NCI-H82 treated with DMSO at 0.1 percent for 48 hours (cell line): ENCODE results near the gene DNAJB2.
"Not testable (repeated sequence)": the region's sequence is repeated elsewhere in the genome, so short reads cannot be mapped to it uniquely, and the experiment has no call there.

Experiments used
- DNase-seq: peaks from one replicate; lab custom pipeline; 2025; ENCODE audit not compliant: unreplicated experiment; lab: John Stamatoyannopoulos, UW

Gene DNAJB2

GRCh38 chr2:219284501-219285372, 5.6 kb downstream of the DNAJB2 start:
- no peak for DNase-seq

- no peak for DNase-seq
Measured at GRCh38 chr2:219285373-219285735, 6.2 kb downstream of the DNAJB2 start.

DNA sequence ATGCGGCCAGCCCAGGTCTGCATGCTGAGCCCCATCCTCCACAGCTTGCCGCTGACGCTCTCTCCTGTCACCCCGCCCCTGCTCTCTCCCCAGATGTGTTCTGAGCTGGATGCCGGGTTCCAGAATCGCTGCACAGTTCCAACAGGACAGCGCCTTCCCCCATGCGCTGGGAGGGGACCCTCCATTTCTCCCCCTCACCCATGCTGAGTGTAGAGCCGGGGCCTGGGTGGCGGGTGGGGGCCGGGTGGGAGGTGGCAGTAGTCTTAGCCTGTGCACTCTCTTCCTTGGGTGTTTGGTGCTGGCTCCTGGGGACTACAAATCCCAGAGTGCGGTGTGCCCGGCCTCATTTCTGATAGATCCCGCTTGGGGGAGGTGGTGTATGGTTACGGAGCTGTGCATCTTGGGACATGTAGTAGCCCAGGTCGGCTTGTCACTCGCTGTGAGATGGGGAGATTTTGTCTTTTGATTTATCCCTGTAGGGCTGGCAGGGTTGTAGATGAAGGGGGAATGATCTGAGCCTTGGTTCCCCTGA, 6.8 kb downstream of the DNAJB2 start:
- DNase-seq, result no peak

- no peak for DNase-seq
Measured at GRCh38 chr2:219286436-219287115, 7.4 kb downstream of the DNAJB2 start.

DNA sequence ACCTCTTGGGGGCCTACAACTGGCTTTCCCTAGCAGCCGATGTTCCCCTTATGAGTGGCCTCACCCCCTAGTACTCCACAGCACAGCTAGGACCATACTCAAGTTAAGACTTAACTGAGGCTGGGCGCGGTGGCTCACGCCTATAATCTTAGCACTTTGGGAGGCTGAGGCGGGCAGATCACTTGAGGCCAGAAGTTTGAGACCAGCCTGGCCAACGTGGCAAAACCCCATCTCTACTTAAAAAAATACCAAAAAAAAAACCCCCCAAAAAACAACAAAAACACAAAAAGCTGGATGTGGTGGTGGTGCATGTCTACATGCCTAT, 7.9 kb downstream of the DNAJB2 start:
- DNase-seq, result not testable (repeated sequence)

GRCh38 chr2:219287580-219288265, 8.6 kb downstream of the DNAJB2 start:
- no peak for DNase-seq

- no peak for DNase-seq
Measured at GRCh38 chr2:219289195-219289536, 10.0 kb downstream of the DNAJB2 start.

- no peak for DNase-seq
Measured at GRCh38 chr2:219289537-219290361, 10.6 kb downstream of the DNAJB2 start.

DNA sequence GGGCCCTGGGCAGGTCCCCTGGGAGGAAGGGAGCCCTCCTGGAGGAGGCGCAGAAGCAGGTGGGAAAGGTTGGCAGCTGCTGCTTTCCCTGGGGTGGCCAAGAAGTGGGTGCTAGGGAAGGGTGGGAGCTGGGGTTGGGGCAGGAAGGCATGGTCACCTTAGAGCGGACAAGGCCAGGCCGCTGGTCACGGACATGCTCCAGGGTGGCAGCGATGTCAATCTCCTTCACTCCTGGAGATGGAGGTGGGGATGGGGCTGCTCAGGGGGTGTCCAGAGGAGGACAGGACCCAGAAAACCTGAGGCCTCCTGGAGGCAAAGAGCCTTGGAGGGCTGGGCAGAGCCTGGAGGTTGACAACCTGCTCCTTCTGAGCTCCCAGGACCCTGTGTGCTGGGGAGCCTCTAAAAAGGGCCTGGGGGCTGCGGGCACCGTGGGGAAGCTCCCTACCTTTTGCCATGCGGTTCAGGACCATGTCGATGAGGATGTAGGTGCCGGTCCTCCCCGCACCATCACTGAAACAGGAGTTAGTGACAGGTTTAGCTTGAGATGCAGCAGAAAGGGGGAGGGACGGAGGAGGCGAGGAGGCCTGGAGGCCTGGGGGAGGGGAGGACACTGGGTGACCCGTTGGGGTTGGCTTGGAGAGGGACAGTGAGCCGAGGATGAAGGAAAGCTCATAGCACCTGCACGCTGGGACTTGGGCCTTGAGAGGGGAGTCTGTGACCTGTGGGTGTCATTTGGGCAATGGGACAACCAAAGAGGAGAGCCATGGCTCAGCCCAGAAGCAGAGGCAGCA, 11.4 kb downstream of the DNAJB2 start:
- no peak for DNase-seq

DNA sequence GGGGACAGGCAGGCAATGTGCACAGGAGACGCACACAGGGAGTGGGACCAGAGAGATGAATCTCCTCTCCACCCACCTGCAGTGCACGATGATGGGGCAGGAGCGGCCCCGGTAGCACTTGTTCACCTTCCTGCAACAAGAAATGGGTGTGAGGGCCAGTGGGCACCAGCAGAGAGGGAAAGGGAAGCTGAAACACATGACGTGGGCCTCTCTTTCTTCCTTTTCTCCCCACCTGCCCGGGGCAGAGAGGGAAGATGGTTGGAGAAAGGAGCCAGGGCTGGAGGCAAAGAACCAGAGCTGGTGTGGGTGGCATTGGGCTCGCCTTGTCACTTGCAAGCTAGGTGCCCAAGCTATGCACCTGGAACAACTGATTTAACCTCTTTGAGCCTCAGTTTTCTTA, 12.2 kb downstream of the DNAJB2 start:
- DNase-seq, result no peak

GRCh38 chr2:219291910-219292490, 12.8 kb downstream of the DNAJB2 start:
- no peak for DNase-seq

GRCh38 chr2:219292616-219293015, 13.4 kb downstream of the DNAJB2 start:
- no peak for DNase-seq

DNA sequence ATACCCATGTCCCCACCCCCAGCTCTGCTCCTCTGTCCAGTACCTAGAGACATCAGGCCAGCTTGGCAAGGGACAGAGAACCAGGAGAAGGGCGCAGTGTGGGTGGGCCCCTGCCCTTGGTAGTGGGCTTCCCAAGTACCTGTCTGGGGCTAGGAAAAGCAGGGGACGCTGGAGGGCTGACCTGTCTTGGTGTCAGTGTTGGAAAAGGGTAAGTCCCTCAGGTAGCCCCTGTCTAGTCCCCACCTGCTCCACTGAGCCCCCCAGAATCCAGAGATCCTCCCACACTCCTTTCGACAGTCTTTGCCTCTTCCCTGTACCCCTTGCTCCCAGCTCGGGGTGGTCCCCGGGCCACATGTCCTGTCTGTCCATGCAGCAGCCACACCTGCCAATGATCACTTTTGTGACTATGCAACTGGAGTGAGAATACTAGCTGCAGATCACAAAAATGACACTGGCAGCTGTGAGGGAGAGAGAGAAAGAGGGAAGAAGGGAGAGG, 14.6 kb downstream of the DNAJB2 start:
- no peak for DNase-seq

GRCh38 chr2:219294356-219295351, 15.5 kb downstream of the DNAJB2 start:
- DNase-seq, result peak; percentile 51

GRCh38 chr2:219296142-219296541, 17.0 kb downstream of the DNAJB2 start:
- no peak for DNase-seq

- no peak for DNase-seq
Measured at GRCh38 chr2:219296631-219297391, 17.6 kb downstream of the DNAJB2 start.

GRCh38 chr2:219297766-219298456, 18.7 kb downstream of the DNAJB2 start:
- DNase-seq, result no peak
